SK-N-SH (cell line): ENCODE data around the gene CDH19. TPM values are rescaled to one million over a fixed set of nuclear protein-coding genes. Genes with fewer than 3 reads are reported as not detected.

ENCODE experiments used
- CTCF ChIA-PET: fragments of 300-600, 350-600 bp; formaldehyde crosslinking; extraction: SDS; loops from one replicate; lab custom pipeline; 2021; lab: Yijun Ruan, JAX
- POLR2A ChIA-PET: fragments of 350-600 bp; sonication (Branson Sonifier 250); formaldehyde crosslinking; extraction: SDS; loops from one replicate; lab custom pipeline; 2020; ENCODE audit warnings: antibody characterized with exemption, inconsistent platforms; lab: Yijun Ruan, JAX
- DNase-seq: peaks from one replicate; pipeline ENCODE4 v3.0.0; 2012
- H2AFZ ChIP-seq: fragments of 200-600 bp; sonication (generic); 2 replicates; pipeline ENCODE4 v1.8.1; 2016; ENCODE audit warnings: antibody characterized with exemption, mild to moderate bottlenecking, low read depth
- H3F3A ChIP-seq: fragments of 200-600 bp; sonication (generic); replicated peaks from 2 replicates; pipeline ENCODE3; 2016; ENCODE audit warnings: antibody characterized with exemption, mild to moderate bottlenecking; ENCODE audit not compliant: insufficient read depth
- H3K27ac ChIP-seq, 2 experiments: fragments of 200-500 bp in 1 of 2; fragments of 200-600 bp in 1 of 2; sonication (Bioruptor generic) in 1 of 2; sonication (generic), shearing (Covaris generic) in 1 of 2; 2 replicates each; pipeline versions ENCODE4 v1.5.1 to v1.6.1; 2014 to 2016; ENCODE audit warnings: low read depth in 2 of 2, inconsistent platforms in 1 of 2, low read length in 1 of 2, mild to moderate bottlenecking in 1 of 2, mixed read lengths in 1 of 2
- H3K27me3 ChIP-seq: fragments of 200-600 bp; sonication (generic), shearing (Covaris generic); 2 replicates; pipeline ENCODE4 v1.6.1; 2016; ENCODE audit warnings: mixed run types; ENCODE audit not compliant: insufficient read depth
- H3K36me3 ChIP-seq, 2 experiments: fragments of 200-500 bp in 1 of 2; fragments of 200-600 bp in 1 of 2; sonication (Bioruptor generic) in 1 of 2; sonication (generic) in 1 of 2; replicated peaks in 1 of 2; 2 replicates each; pipeline versions ENCODE3 to v1.5.1; 2014 to 2016; ENCODE audit warnings: low read length in 1 of 2, mild to moderate bottlenecking in 1 of 2; ENCODE audit not compliant: insufficient read depth in 2 of 2, control insufficient read depth in 1 of 2
- H3K4me1 ChIP-seq, 2 experiments: fragments of 200-500 bp in 1 of 2; fragments of 200-600 bp in 1 of 2; sonication (Bioruptor generic) in 1 of 2; sonication (generic), shearing (Covaris generic) in 1 of 2; 2 replicates each; pipeline versions ENCODE4 v1.5.1 to v1.6.1; 2014 to 2016; ENCODE audit warnings: low read depth in 1 of 2, low read length in 1 of 2, mixed run types in 1 of 2; ENCODE audit not compliant: insufficient read depth in 2 of 2, control insufficient read depth in 1 of 2
- H3K4me2 ChIP-seq: fragments of 200-600 bp; sonication (generic), shearing (Covaris generic); 2 replicates; pipeline ENCODE4 v1.6.1; 2017; ENCODE audit warnings: mixed run types
- H3K4me3 ChIP-seq, 2 experiments: fragments of 200-500 bp in 1 of 2; fragments of 200-600 bp in 1 of 2; sonication (Bioruptor generic) in 1 of 2; sonication (generic), shearing (Covaris generic) in 1 of 2; 2 replicates each; pipeline versions ENCODE4 v1.5.1 to v1.8.1; 2014 to 2016; ENCODE audit warnings: low read depth in 2 of 2, inconsistent platforms in 1 of 2, low read length in 1 of 2, mild to moderate bottlenecking in 1 of 2, mixed read lengths in 1 of 2, moderate library complexity in 1 of 2
- H3K79me2 ChIP-seq: fragments of 200-600 bp; sonication (generic); 2 replicates; pipeline ENCODE4 v1.8.1; 2017; ENCODE audit warnings: mild to moderate bottlenecking; ENCODE audit not compliant: insufficient read depth
- H3K9ac ChIP-seq: fragments of 200-600 bp; sonication (generic); 2 replicates; pipeline ENCODE4 v1.6.1; 2017; ENCODE audit warnings: mixed run types
- H3K9me2 ChIP-seq: fragments of 200-600 bp; sonication (generic); 2 replicates; pipeline ENCODE4 v1.6.1; 2017; ENCODE audit warnings: mixed run types
- H3K9me3 ChIP-seq: fragments of 200-600 bp; sonication (generic); 2 replicates; pipeline ENCODE4 v1.6.1; 2017; ENCODE audit warnings: mixed run types, mild to moderate bottlenecking, moderate library complexity
- H4K20me1 ChIP-seq: fragments of 200-600 bp; sonication (generic); 2 replicates; pipeline ENCODE4 v1.6.1; 2017; ENCODE audit warnings: mild to moderate bottlenecking, mixed run types; ENCODE audit not compliant: insufficient read depth
- CTCF ChIP-seq: fragments of 200-600 bp; sonication (generic); IDR thresholded peaks from 2 replicates; pipeline ENCODE4 v1.6.1; 2017; ENCODE audit warnings: antibody characterized with exemption, mild to moderate bottlenecking, moderate library complexity
- FOXJ3 ChIP-seq: sonication (generic); formaldehyde crosslinking; IDR thresholded peaks from 2 replicates; pipeline ENCODE4 v1.5.1; 2020; ENCODE audit warnings: mild to moderate bottlenecking, missing genetic modification reagents
- GABPA ChIP-seq: IDR thresholded peaks from 2 replicates; pipeline ENCODE4 v1.4.0; 2012; ENCODE audit warnings: low read depth, mild to moderate bottlenecking
- GATA2 ChIP-seq: sonication (generic); formaldehyde crosslinking; IDR thresholded peaks from 2 replicates; pipeline ENCODE4 v1.5.0; 2020; ENCODE audit warnings: mild to moderate bottlenecking, missing genetic modification reagents
- MXI1 ChIP-seq: IDR thresholded peaks from 2 replicates; pipeline ENCODE4 v1.6.1; 2012; ENCODE audit warnings: mild to moderate bottlenecking, low read depth, low read length, improper control_type of control experiment
- NFIC ChIP-seq: IDR thresholded peaks from 2 replicates; pipeline ENCODE4 v1.4.0; 2012; ENCODE audit warnings: borderline replicate concordance
- NRF1 ChIP-seq: IDR thresholded peaks from 2 replicates; pipeline ENCODE4 v1.6.1; 2012; ENCODE audit warnings: low read depth, mild to moderate bottlenecking, low read length
- USF2 ChIP-seq: fragments of 150-350 bp; IDR thresholded peaks from 2 replicates; pipeline ENCODE4 v1.6.1; 2017; ENCODE audit warnings: antibody characterized with exemption, low read length, low read depth, borderline replicate concordance
- WGBS: methylation state at CpG from one replicate; pipeline ENCODE4 v1.1.6; 2017; ENCODE audit warnings: low lambda C conversion rate; 5-methylcytosine and 5-hydroxymethylcytosine counted together
- polyA plus RNA-seq, 3 experiments: library from polyadenylated mRNA; depleted of rRNA; stranded (reverse); fragments of >200 nt; gene quantifications; 2 replicates each; pipeline ENCODE4 v1.2.3, GENCODE V29; 2012
- TF ChIP-seq, protein P1 (sequence below): IDR thresholded peaks from 2 replicates; pipeline ENCODE4 v1.4.0; 2012; ENCODE audit warnings: low read depth, borderline replicate concordance
- TF ChIP-seq, protein P2 (sequence below): IDR thresholded peaks from 2 replicates; pipeline ENCODE4 v1.4.0; 2012; ENCODE audit warnings: low read depth, borderline replicate concordance

Gene CDH19
- polyA plus RNA-seq, 1 of the 3 experiments (the other 2 are of a cell fraction), result not detected

- no peaks in the 10 kb centered on the region for H3K9me2 ChIP-seq
- no peaks in the 10 kb centered on the region for H3K4me1 ChIP-seq
- no peak for DNase-seq
- no peak overlapping the region for H3K9ac ChIP-seq
- H3K27me3 ChIP-seq, result no peaks in the 10 kb centered on the region
- no peak overlapping the region for H3K4me2 ChIP-seq
- no peak overlapping the region for H3K4me3 ChIP-seq
- no peak overlapping the region for H3K27ac ChIP-seq
- CTCF ChIA-PET, result no interaction called here
- no peaks in the 10 kb centered on the region for H3K79me2 ChIP-seq
- WGBS, result 50% methylated on average over 2 of the region's 2 CpGs
- POLR2A ChIA-PET, result no interaction called here
- TF ChIP-seq, protein P1, sequence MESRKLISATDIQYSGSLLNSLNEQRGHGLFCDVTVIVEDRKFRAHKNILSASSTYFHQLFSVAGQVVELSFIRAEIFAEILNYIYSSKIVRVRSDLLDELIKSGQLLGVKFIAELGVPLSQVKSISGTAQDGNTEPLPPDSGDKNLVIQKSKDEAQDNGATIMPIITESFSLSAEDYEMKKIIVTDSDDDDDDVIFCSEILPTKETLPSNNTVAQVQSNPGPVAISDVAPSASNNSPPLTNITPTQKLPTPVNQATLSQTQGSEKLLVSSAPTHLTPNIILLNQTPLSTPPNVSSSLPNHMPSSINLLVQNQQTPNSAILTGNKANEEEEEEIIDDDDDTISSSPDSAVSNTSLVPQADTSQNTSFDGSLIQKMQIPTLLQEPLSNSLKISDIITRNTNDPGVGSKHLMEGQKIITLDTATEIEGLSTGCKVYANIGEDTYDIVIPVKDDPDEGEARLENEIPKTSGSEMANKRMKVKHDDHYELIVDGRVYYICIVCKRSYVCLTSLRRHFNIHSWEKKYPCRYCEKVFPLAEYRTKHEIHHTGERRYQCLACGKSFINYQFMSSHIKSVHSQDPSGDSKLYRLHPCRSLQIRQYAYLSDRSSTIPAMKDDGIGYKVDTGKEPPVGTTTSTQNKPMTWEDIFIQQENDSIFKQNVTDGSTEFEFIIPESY, result no peak
- no peak for TF ChIP-seq FOXJ3 (CRISPR knock-in tag)
- TF ChIP-seq NFIC, result no peak
- TF ChIP-seq GATA2 (CRISPR knock-in tag), result no peak
- no peak for TF ChIP-seq USF2
- TF ChIP-seq, protein P2, sequence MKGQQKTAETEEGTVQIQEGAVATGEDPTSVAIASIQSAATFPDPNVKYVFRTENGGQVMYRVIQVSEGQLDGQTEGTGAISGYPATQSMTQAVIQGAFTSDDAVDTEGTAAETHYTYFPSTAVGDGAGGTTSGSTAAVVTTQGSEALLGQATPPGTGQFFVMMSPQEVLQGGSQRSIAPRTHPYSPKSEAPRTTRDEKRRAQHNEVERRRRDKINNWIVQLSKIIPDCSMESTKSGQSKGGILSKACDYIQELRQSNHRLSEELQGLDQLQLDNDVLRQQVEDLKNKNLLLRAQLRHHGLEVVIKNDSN, result no peak
- TF ChIP-seq MXI1, result no peak
- no peak overlapping the region for H2AFZ ChIP-seq
- H4K20me1 ChIP-seq, result no peaks in the 10 kb centered on the region
- H3K36me3 ChIP-seq, result no peaks in the 10 kb centered on the region
- H3K9me3 ChIP-seq, result no peaks in the 10 kb centered on the region
- H3F3A ChIP-seq, result no peaks in the 10 kb centered on the region
Measured at GRCh38 chr18:66646609-66647008, 42.7 kb upstream of the CDH19 start.

DNA sequence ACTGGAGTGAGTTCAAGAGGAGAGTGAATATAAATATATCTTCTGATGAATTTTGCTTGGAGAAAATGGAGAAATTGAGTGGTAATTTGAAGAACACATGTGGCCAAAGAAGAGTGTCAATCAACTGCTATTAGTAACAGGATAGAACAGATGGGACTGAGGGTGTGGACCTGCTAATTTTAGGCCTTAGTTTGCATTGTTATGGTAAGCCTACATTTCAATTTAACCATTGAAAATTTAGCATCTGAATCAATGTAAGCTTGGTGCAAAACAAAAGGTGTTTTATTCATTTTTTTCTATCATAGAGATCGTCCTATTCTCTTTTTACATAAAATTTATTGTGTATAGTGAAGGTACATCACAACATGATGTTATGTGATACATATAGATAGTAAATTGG is 42.1 kb upstream of the CDH19 start:
- WGBS, result 23% methylated on average over 1 of the region's 1 CpG
- no peak overlapping the region for H2AFZ ChIP-seq
- H3K79me2 ChIP-seq, result no peaks in the 10 kb centered on the region

More for the DNA sequence above, 42.1 kb upstream of the CDH19 start:
- no peak for TF ChIP-seq NRF1
- no peak for TF ChIP-seq GABPA
- no peak for TF ChIP-seq CTCF
- TF ChIP-seq, all 33 proteins: peak for 0
- ChIA-PET POLR2A (no interaction called here), CTCF (no interaction called here)
- Histone ChIP-seq H3K36me3 (no peaks in the 10 kb centered on the region), H3K4me1 (no peaks in the 10 kb centered on the region), H3K9me3 (no peaks in the 10 kb centered on the region), H3F3A (no peaks in the 10 kb centered on the region), H3K27me3 (no peaks in the 10 kb centered on the region), H3K27ac (no peak overlapping the region), H4K20me1 (no peaks in the 10 kb centered on the region), H3K9ac (no peak overlapping the region), H3K4me2 (no peak overlapping the region), H3K9me2 (no peaks in the 10 kb centered on the region), H3K4me3 (no peak overlapping the region)
- DNase-seq, result no peak
